Peyer's patch (tissue), 4 donors: ENCODE results near the gene KNG1.

Experiments used
- CTCF ChIP-seq, 6 experiments: fragments of 450-650 bp in 4 of 6; fragments of 200-600 bp in 2 of 6; sonication (generic) in 1 of 6; IDR thresholded peaks; one replicate each; pipeline ENCODE4 v1.5.1; 2017 to 2019; ENCODE audit warnings: antibody characterized with exemption in 6 of 6, mild to moderate bottlenecking in 3 of 6, moderate library complexity in 1 of 6
- POLR2A ChIP-seq, 2 donors: fragments of 450-650 bp; IDR thresholded peaks; one replicate each; pipeline ENCODE4 v1.5.1; 2017; ENCODE audit warnings: antibody characterized with exemption in 2 of 2, mild to moderate bottlenecking in 2 of 2, moderate library complexity in 2 of 2

DNA sequence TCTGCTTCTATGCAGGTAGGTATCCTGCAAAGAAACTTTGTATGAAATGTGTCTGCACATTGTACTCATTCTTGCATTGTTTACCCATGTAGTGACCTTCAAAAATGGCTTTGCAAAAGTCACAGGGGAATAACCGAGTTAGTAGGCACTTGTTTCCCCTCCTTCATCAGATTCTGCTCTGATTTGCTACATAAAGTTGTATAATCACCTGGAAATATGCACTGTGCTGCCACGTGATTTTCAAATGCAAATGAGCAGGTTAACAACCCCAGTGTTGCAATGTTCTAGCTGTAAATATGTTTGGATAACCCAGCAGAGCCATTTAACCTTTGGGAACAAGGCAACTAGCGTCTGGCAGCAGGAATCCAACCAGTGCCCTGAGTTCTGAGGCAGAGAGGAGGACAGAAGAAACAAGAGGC lies at the start of gene KNG1:
- no peak for TF ChIP-seq CTCF (IDR thresholded peaks at IDR 0.05)
- no peak for TF ChIP-seq POLR2A (IDR thresholded peaks at IDR 0.05)
